ENCODE measurements around the gene MAFG.
A peak's percentile ranks its signal among the peaks of the same experiment; 100 is the strongest.

MAFG gene

DNA sequence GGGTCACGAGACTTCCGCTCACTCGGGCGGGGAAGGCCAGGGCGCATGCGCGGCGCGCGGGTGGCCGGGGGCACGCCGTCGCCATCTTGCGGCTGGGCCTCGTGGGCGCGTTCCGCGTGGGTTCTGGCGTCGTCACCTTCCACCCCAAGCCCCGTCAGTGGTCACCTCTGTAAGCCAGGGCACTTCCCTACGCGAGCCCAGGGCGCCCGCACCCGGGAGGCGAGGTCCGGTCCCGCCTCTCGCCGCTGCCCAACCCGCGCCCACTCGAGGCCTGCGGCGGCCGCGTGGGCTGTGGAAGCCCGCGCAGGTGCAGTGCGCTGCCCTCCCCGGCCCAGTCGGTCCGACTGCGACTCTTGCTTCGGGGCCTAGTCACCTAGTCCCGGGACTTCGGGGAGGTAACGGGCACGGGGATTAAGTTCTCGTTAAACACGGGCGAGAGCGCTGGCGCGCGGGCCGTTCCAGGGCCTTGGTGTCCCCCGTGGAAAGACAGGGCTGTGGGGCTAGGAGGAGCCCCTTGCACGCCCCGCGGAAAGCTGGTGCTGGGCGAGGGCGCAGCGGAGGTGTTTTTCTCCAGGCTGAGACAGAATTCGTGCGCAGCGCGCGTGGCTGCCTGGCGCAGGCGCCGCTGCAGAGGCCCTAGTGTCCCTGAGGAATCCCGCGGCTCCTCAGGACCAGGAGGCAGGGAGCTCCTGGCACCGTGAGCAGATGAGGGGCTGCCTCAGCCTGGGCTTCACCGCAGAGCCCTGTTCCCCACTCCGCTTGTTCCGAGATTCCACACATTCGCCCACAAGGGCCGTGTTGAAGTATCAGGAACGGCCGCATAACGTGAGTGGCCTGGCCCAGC is 55.9 kb downstream of the MAFG start:
- H3K27ac ChIP-seq: peak overlapping the region; percentile 83 to 100
- TF ChIP-seq, protein P1, sequence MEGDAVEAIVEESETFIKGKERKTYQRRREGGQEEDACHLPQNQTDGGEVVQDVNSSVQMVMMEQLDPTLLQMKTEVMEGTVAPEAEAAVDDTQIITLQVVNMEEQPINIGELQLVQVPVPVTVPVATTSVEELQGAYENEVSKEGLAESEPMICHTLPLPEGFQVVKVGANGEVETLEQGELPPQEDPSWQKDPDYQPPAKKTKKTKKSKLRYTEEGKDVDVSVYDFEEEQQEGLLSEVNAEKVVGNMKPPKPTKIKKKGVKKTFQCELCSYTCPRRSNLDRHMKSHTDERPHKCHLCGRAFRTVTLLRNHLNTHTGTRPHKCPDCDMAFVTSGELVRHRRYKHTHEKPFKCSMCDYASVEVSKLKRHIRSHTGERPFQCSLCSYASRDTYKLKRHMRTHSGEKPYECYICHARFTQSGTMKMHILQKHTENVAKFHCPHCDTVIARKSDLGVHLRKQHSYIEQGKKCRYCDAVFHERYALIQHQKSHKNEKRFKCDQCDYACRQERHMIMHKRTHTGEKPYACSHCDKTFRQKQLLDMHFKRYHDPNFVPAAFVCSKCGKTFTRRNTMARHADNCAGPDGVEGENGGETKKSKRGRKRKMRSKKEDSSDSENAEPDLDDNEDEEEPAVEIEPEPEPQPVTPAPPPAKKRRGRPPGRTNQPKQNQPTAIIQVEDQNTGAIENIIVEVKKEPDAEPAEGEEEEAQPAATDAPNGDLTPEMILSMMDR (IDR thresholded peaks at IDR 0.05): no peak
- H3K4me3 ChIP-seq: peak overlapping the region; percentile 90
- peak; percentile 96 for DNase-seq (ENCODE audit: low spot score)

DNA sequence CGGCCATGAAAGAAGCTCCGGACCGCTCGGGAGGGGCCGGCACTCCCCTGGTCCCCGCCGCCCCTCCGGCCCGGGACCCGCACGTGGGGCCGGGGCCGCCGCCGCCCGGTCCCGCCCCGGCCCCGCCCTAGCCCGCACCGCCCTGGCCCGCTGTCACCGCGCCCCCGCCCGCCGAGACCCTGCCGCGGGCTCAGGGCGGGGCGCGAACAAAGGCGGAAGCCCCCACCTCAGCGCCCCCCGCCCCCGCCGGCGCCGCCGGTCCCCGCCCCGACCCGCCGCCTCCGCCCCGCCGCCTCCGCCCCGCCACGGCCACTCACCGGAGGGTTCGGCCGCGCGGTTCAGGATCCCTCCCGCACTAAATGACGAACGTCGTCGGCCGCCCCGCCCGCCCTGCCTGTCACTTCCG is 56.6 kb downstream of the MAFG start, which contains the start of gene ARHGDIA:
TSS of gene ARHGDIA (minus strand) at position 357 of the 406 bp plus-strand sequence. CDS start 1,407 bp downstream, outside the sequence.
- no peak for DNase-seq (ENCODE audit: low spot score)
- TF ChIP-seq, protein P1 (IDR thresholded peaks at IDR 0.05): no peak
- Histone ChIP-seq H3K4me3 (peak within 1 kb of the TSS; percentile 90), H3K27ac (peak within 1 kb of the TSS; percentile 83 to 100)

DNA sequence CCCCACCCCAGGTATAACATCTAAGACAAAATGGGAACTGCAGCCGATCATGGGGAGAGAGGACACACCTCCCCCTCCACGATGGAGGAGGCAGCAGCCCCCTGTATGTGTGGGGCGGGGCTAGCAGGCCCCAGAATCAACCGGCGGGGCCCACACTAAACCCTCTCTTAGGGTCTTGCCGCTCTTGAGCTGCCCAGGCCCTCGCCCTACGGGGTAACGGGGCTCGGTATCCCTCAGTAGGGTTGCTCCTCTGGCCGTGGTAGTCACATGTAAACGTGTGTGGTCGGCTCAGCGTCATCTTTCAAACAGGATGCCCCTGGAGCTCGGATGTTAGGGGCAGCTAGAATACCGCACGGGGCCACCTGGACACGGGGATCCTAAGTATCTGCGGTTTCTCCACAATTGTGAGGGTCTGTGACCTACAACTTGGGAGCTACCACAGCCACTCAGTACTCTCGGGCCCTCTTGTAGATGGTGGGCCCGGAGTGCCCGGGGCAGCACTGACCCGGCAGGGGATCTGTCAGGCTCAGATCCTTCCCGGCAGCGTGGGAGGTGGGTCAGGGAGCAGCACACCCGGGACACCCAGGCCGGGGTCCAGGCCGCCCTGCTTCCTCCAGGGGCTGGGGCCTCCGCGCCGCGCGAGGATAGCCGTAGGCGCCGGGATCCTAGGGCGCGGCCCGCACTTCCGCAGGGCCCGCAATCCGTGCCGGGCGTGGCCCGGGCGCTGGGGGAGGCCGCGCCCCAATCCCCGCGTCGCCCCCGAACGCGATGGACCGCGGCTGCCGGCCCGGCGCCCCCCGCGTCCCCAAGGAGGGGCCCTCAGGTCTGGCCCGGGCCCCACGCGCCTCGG is 57.2 kb downstream of the MAFG start:
- no peak for DNase-seq (ENCODE audit: low spot score)

DNA sequence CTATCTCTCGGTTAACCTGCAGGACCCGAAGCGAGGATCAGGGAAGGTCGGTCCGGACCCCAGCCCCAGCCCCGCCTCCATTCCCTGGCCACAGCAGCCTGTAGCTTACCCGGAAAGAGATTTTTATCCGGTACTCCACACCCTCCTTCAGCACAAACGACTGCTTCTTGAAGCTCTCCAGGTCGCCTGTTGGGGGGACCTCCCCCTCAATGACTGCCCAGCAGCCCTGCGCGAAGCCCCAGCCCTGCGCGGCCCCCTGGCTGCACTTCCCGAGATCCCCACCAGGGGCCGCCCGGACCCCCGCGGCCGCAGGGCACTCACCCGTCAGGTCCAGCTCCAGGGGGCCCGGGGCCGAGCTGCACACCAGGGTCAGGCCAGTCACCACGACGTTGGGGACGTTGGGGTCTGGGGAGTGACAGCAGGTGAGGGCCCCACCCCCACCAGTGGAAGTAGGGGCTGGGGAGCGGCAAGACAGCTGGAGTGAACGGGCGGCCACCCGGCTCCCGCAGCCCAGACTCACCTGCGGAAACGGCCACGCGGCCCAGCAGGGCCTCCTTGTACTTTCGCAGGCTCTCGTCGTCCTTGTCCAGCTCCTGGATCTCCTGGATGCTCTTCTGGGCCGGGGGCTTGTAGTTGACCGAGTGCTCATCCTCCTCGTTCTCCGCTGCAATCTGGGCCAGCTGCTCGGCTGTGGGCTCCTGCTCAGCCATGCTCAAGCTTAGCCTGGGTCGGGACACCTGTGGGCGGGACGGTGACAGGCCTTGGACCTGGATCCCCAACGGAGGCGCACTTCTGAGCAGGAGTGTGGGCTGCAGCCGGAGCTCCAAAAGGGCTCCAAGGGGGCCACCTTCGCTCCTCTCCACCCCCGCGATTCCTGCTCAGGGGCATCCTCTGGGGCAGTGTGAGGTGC is 58.1 kb downstream of the MAFG start:
- peak overlapping the region; percentile 90 for H3K4me3 ChIP-seq
- TF ChIP-seq, protein P1 (IDR thresholded peaks at IDR 0.05): peak; percentile 72
- no peak for DNase-seq (ENCODE audit: low spot score)
- peak overlapping the region; percentile 83 to 100 for H3K27ac ChIP-seq

More for the DNA sequence above, 57.2 kb downstream of the MAFG start:
- TF ChIP-seq, protein P1 (IDR thresholded peaks at IDR 0.05): no peak
- peak overlapping the region; percentile 83 to 100 for H3K27ac ChIP-seq
- H3K4me3 ChIP-seq: peak overlapping the region; percentile 90

DNA sequence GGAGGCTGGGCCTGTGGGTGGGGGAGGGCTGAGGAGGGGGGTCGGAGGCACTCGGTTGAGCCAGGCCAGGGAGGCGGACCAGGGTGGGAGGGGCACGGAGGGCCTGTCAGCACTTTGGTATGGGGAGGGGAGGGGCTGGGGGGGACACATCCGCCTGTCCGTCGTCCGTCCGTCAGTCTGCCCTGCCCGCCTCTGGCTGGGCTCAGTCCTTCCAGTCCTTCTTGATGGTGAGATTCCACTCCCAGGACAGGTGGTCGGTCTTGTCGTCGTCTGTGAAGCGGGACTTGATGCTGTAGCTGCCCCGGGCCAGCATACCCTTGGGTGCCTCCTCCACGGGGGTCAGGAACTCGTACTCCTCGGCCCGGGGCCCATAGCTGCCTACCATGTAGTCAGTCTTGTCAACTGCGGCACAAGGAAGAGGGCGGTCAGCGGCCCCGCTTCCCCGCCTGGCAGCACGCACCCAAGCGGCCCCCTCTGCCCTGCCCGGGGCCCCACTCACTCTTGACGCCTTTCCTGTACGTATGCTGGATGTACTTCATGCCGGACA is 58.8 kb downstream of the MAFG start:
- H3K27ac ChIP-seq: peak overlapping the region; percentile 83 to 100
- DNase-seq (ENCODE audit: low spot score): no peak
- peak overlapping the region; percentile 90 for H3K4me3 ChIP-seq
- TF ChIP-seq, protein P1 (IDR thresholded peaks at IDR 0.05): no peak
